Activated CD4-positive, alpha-beta T cell treated with anti-CD3 and anti-CD28 coated beads, Interleukin-2, amount 50 U/mL, for 24 hours (primary cell): ENCODE data around the gene DNAJB4.
"Not testable (repeated sequence)": the region's sequence is repeated elsewhere in the genome, so short reads cannot be mapped to it uniquely, and the experiment has no call there.

ENCODE experiments used
- DNase-seq, 2 donors: peaks; one replicate each; pipeline ENCODE4 v3.0.0-alpha.2; 2020; ENCODE audit warnings: low read depth in 1 of 2, low spot score in 1 of 2

DNAJB4 gene

DNA sequence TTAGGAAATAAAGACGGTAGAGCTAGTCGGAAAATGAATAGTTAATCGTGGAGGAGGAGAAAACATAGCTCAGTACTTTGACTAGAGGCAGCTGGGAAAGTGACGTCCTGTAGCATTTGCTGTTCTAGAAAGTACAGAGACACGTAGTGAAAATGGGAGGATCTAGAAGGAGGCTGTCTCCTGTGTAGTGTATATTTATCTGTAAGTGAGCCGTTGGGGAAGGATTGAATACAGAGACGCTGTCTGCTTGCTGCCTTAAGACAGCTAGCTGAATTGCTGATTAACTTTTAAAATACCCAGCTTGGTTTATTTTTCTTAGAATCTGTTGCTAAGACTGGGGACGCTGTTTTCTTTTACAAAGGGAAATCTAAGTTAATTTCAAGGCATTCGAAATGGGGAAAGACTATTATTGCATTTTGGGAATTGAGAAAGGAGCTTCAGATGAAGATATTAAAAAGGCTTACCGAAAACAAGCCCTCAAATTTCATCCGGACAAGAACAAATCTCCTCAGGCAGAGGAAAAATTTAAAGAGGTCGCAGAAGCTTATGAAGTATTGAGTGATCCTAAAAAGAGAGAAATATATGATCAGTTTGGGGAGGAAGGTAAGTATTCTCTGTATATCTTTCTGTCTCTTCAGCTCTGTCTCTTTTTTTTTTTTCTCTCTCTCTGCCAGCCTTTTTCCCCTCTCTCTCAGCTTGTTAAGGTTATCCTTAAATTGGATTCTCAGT is at the start of gene DNAJB4:
Gene DNAJB4 (plus strand): TSS at position 221 of the 729 bp plus-strand sequence. CDS start 172 bp downstream, at position 393.
- DNase-seq = peak in 1 of 2 donors; percentile 70

- DNase-seq = no peak
Observed at GRCh38 chr1:77955709-77956108, 49.0 kb upstream of the DNAJB4 start.

GRCh38 chr1:77956464-77956863 is 48.3 kb upstream of the DNAJB4 start:
- no peak for DNase-seq

DNA sequence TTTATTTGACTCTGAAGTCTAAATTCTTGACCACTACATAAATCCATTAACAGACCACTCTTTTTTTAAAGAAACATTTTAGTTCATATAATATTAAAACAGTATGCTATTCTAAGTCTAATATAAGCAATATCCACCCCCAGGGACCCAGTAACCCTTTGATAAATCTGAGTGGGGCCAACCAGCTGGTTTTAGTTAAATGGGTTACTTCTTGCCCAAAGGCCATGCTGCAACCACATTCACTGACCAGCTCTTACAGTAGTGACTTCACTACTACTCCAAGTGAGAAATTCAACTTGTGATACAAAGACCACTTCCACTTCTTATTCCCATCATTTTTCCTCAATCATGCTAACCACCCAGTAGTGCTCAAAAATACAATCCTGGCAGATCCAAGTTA is 46.3 kb upstream of the DNAJB4 start:
- DNase-seq = no peak

GRCh38 chr1:77958850-77959249 is 45.9 kb upstream of the DNAJB4 start:
- DNase-seq = no peak

- DNase-seq = no peak
Observed at GRCh38 chr1:77961392-77961791, 43.3 kb upstream of the DNAJB4 start.

DNA sequence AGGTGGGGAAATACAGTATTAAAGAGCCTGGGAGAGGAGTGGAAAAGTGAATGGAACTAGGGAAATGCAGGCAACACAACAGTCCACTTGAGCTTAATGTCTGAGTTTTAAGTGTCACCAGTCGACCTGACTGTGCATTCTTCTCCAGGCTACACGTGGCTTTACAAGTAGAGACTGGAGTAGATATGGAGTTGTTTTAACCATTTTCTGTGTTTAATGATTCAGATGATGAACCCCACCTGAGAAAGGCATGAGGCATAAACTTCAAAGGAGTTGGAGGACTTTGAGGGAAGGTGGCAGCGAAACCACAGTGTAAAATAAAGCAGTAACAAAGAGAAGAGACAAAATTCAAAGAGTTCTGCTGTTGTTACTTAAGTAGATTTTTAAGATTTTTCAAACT is 38.4 kb upstream of the DNAJB4 start:
- DNase-seq = no peak

DNA sequence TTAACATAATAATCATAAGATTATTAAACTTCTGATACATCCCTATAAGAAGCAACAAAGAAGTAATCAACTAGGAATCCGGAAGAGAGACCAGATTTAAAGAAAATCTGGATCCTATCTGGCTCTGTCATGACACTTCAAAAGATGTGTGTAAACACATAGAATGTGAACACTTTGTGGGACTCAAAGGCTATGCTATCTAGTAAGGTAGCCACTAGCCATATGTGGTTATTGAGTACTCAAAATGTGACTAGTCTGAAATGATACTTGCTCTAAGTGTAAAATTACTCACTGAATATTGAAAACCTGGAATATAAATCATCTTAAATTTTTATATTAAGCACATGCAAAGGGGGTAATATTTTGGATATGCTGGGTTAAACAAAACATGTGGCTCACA is 34.5 kb upstream of the DNAJB4 start:
- DNase-seq = no peak

DNA sequence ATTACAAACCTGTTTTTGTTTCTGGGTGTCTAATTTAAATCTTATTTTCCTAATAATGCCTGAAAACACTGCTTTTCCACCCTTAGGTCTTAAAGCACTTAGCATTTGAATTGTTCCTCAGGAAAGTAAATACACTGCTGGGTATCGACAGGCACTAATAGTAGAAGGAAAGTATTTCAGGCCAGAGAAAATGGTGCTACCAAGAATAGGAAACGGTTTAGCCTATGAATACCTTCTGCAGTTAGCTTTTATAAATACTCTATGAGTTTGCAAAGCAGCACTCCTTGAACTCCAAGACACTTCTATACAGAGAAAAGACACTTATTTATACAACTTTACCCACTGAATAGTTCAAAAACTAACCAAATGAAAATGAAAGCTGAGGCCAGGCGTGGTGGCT is 32.7 kb upstream of the DNAJB4 start:
- DNase-seq = no peak

- DNase-seq = no peak
Observed at GRCh38 chr1:77975386-77975785, 29.4 kb upstream of the DNAJB4 start.

- no peak for DNase-seq
Observed at GRCh38 chr1:77975907-77976306, 28.8 kb upstream of the DNAJB4 start.

DNA sequence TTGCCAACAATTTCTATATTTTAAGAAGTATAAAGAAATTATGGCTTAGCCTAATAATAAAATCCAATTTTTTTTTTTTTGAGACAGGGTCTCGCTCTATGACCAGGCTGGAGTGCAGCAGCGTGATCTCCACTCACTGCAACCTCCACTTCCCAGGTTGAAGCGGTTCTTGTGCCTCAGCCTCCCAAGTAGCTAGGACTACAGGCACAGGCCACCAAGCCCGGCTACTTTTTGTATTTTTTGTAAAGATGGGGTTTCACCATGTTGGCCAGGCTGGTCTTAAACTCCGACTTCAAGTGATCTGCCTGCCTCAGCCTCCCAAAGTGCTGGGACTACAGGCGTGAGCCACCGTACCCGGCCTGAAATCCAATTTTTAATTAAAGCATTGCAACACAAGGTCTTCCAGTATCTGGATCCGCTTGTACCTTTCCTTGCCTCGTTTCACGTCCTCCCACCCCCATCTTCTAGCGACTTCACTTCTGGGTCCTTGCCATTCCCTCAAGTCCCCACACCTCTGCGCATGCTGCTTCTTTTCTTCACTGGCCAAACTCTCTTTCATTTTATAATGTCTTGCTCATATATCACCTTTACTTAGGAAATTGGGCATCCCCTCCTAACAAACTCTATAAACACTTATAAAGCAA is 28.2 kb upstream of the DNAJB4 start:
- no peak for DNase-seq

- no peak for DNase-seq
Observed at GRCh38 chr1:77977989-77978292, 26.8 kb upstream of the DNAJB4 start.

GRCh38 chr1:77978293-77978968 is 26.3 kb upstream of the DNAJB4 start:
- peak; percentile 21 to 86 for DNase-seq

DNA sequence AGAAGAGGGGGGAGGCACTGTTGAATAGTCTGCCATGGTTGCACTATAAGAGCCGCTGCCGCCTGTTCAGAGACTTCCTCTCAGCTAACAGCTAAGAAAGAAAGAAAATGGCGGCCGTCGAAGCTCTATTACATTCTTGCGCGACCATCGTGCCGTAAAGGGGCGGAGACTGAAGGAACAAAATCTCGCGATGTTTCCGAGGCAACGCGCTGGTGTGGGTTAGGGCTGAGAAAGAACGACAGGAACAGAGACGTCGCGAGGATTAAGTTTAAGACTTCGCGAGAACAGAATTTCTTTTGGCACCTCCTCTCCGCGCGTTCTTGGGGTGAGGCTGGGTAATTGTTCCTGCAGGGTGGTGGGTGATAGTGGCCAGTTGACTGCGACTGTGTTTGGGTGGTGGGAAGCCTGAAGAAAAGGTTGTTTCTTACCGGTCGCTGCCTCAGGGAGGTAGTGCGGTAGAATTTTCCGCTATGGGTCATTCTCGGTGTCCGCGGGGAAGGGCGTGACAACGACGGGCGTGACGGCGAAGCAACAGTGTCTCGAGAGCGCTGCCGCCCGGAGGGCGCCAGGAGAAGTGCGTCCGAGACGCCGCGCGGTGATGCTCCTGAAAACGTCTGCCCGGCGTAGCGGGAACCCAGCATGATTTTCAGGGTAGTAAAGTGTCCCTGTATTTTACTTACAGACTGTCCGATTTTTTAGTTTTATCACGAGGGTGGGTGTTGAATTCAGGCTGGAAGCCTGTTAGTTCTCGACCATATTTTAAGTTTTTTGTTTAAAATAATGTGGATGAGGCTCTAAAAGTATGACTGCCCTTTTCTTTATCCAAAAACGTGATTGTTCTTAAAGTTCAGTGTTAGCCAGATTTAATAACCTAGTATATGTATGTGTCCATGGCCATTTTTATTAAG is 25.5 kb upstream of the DNAJB4 start, which contains the start of gene FUBP1:
Gene FUBP1 (minus strand): TSS at position 104 of the 908 bp plus-strand sequence. CDS start 68 bp downstream, at position 36.
- DNase-seq = peak; percentile 82 to 98

DNA sequence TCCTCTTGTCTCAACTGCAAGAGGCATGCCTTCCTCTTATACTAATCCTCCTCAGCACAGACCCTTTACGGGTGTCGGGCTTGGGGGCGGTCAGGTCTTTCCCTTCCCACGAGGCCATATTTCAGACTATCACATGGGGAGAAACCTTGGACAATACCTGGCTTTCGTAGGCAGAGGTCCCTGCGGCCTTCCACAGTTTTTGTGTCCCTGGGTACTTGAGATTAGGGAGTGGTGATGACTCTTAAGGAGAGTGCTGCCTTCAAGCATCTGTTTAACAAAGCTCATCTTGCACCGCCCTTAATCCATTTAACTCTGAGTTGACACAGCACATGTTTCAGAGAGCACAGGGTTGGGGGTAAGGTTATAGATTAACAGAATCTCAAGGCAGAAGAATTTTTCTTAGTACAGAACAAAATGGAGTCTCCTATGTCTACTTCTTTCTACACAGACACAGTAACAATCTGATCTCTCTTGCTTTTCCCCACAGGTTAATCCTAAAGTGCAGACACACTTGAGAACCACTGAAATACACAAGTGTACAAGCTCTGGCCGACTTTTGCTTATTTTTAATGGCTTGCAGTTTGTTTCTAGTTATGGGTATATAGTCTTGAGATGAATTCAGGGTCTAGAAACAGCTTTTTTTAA is 21.3 kb upstream of the DNAJB4 start:
- not testable (repeated sequence) for DNase-seq

DNA sequence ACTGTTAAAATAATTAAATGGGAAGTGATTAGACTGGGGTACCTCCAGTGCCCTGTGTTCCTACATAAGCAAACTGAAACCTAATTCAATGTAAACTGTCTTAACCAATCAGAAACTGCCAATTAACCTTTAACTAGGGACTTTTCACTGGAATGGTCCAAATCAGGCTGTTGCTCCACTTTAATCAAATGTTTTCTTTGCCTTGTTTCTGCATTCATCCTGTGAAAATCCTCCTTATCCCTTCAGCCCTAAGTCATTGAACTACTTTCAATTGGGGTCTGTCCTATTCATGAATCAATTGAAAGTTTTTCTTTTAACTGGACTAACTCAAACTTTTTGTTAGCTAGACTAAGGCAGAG is 20.8 kb upstream of the DNAJB4 start:
- no peak for DNase-seq

GRCh38 chr1:77984629-77985028 is 20.1 kb upstream of the DNAJB4 start:
- DNase-seq = no peak

DNA sequence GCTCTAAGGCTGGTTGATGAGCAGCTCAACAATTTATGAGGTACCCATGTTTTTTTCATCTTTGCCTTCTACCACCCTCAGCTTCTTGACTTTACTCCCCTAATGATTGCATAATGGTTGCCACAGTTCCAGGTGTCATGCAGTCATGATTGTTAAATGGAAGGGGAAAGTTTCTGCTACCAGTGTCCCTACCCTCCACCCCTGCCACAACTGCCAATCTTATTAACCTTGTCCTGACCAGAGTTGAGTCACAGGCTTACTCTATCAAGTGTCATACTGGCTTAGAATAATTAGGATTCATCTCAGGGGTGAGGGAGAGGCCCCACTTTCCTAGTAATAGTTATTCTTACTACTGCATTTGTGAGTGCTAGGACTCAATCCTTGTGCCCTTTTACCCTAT is 17.9 kb upstream of the DNAJB4 start:
- no peak for DNase-seq

DNA sequence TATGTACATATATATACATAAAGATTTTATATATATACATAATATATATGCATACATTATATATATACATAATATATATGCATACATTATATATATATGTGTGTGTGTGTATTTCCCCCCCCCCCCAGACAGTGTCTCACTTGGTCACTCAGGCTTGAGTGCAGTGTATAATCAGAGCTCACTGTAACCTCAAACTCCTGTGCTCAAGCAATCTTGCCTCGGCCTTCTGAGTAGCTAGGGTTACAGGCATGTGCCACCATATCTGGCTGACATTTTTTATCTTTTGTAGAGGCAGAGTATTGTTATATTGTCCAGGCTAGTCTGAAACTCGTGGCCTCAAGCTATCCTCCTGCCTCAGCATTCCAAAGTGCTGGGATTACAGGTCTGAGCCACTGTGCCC is 16.8 kb upstream of the DNAJB4 start:
- DNase-seq = no peak

DNA sequence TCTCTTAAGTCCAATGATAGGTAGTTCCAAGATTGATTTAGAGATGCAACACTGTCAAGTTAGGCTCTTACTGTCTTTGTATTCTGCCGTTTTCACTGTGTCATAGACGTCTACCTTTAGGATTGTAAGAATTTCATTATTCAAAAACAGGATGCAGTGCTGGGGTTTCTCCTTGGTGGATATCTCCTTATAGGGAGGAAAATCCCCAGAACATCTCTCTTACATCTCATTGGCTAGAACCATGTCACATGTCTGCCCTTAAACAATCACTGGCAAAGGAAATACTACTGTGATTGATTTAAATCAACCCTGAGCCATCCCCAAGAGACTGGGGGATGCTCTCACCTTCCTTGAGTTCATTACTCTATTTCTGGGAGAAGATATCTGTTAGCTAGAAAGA is 15.0 kb upstream of the DNAJB4 start:
- no peak for DNase-seq
